ENCODE measurements around the gene TNFRSF21.
"Not testable (repeated sequence)": the region's sequence is repeated elsewhere in the genome, so short reads cannot be mapped to it uniquely, and the experiment has no call there.

DNA sequence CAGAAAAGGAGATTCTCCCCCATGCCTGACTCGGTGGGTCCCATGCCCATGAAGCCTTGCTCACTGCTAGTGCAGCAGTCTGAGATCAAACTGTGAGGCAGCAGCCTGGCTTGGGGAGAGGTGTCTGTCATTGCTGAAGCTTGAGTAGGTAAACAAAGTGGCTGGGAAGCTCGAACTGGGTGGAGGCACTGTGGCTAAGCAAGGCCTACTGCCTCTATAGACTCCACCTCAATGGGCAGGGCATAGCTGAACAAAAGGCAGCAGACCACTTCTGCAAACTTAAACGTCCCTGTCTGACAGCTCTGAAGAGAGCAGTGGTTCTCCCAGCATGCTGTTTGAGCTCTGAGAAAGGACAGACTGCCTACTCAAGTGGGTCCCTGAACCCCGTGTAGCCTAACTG, 18.4 kb upstream of the TNFRSF21 start:
- TF ChIP-seq, protein P1, sequence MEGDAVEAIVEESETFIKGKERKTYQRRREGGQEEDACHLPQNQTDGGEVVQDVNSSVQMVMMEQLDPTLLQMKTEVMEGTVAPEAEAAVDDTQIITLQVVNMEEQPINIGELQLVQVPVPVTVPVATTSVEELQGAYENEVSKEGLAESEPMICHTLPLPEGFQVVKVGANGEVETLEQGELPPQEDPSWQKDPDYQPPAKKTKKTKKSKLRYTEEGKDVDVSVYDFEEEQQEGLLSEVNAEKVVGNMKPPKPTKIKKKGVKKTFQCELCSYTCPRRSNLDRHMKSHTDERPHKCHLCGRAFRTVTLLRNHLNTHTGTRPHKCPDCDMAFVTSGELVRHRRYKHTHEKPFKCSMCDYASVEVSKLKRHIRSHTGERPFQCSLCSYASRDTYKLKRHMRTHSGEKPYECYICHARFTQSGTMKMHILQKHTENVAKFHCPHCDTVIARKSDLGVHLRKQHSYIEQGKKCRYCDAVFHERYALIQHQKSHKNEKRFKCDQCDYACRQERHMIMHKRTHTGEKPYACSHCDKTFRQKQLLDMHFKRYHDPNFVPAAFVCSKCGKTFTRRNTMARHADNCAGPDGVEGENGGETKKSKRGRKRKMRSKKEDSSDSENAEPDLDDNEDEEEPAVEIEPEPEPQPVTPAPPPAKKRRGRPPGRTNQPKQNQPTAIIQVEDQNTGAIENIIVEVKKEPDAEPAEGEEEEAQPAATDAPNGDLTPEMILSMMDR (conservative IDR thresholded peaks at IDR 0.05; ENCODE audit: low read length), result not testable (repeated sequence)
- TF ChIP-seq EZH2phosphoT487 (IDR thresholded peaks at IDR 0.05; ENCODE audit: borderline replicate concordance), result not testable (repeated sequence)
